ENCODE measurements around the gene SLC12A8.

- no peak for TF ChIP-seq CTCF (CRISPR knock-in tag; IDR thresholded peaks at IDR 0.05)
- TF ChIP-seq ZNF501 (CRISPR knock-in tag; IDR thresholded peaks at IDR 0.05): no peak
- no peak for TF ChIP-seq MIER3 (CRISPR knock-in tag; IDR thresholded peaks at IDR 0.05; ENCODE audit: borderline replicate concordance)
- no peak for TF ChIP-seq HNRNPUL1 (IDR thresholded peaks at IDR 0.05; ENCODE audit: low read depth, low read length)
- TF ChIP-seq SNAPC5 (CRISPR knock-in tag; IDR thresholded peaks at IDR 0.05; ENCODE audit: borderline replicate concordance): no peak
- TF ChIP-seq ASH2L (IDR thresholded peaks at IDR 0.05; ENCODE audit: insufficient read length, low read depth, low read length): no peak
Measured at GRCh38 chr3:125156456-125156855, 56.1 kb downstream of the SLC12A8 start.

All from HepG2 (cell line).